ENCODE results near the gene RNF222. TPM values are rescaled to one million over a fixed set of nuclear protein-coding genes. Genes with fewer than 3 reads are reported as not detected.

Gene RNF222
- total RNA-seq, result not detected

GRCh38 chr17:8397636-8398035 lies at the start of gene RNF222:
Gene RNF222 (minus strand): TSS chr17:8397827. CDS start chr17:8393461, 4,366 bp downstream.
- intact Hi-C loops (cut with DNase I; ENCODE audit: low total_unique reads), result no loop called here
- in situ Hi-C loops (cut with MboI; ENCODE audit: low pct_ligation_motif_present in 1 of 4, low pct_unique_long_range_greater_than_20kb in 1 of 4, low sequenced_read_pairs in 3 of 4), result no loop called here
- 53% methylated on average over 13 of the region's 13 CpGs; no CpG with 5 or more reads in 1 of the 2 donors for whole genome bisulfite sequencing, 2 donors (ENCODE audit: low coverage in 1 of 2)

GRCh38 chr17:8445536-8445935 lies 47.9 kb upstream of the RNF222 start:
- TF ChIP-seq CTCF (IDR thresholded peaks at IDR 0.05) (no peak), POLR2AphosphoS5 (IDR thresholded peaks at IDR 0.05) (no peak), POLR2A (IDR thresholded peaks at IDR 0.05) (no peak), EP300 (IDR thresholded peaks at IDR 0.05; ENCODE audit: low read depth) (no peak)
- Histone ChIP-seq H3K27me3 (no peaks in the 10 kb centered on the region), H3K4me3 (no peak overlapping the region), H3K36me3 (peaks cover 0 to 59% (median 23%) of the 10 kb centered on the region in 4 donors), H3K9me3 (no peaks in the 10 kb centered on the region), H3K4me1 (peaks cover 0 to 12% (median 2%) of the 10 kb centered on the region in 4 donors), H3K27ac (no peak overlapping the region)
- intact Hi-C loops (cut with DNase I; ENCODE audit: low total_unique reads), result no loop called here
- 82% methylated on average over 4 of the region's 4 CpGs for WGBS, 2 donors (ENCODE audit: low coverage in 1 of 2)
- DNase-seq, result no peak
- in situ Hi-C loops (cut with MboI; ENCODE audit: low pct_ligation_motif_present in 1 of 4, low pct_unique_long_range_greater_than_20kb in 1 of 4, low sequenced_read_pairs in 3 of 4), result no loop called here

More at GRCh38 chr17:8397636-8398035, at the start of gene RNF222:
- no peak within 1 kb of the TSS for H3K4me3 ChIP-seq
- H3K4me1 ChIP-seq, result peaks cover 0 to 6% (median 5%) of the 10 kb centered on the region in 4 donors
- H3K27ac ChIP-seq, result no peak within 1 kb of the TSS
- TF ChIP-seq POLR2A (IDR thresholded peaks at IDR 0.05) (no peak), EP300 (IDR thresholded peaks at IDR 0.05; ENCODE audit: low read depth) (no peak), POLR2AphosphoS5 (IDR thresholded peaks at IDR 0.05) (no peak), CTCF (IDR thresholded peaks at IDR 0.05) (no peak)
- DNase-seq, result no peak
- no peaks in the 10 kb centered on the region for H3K36me3 ChIP-seq
- no peaks in the 10 kb centered on the region for H3K9me3 ChIP-seq
- H3K27me3 ChIP-seq, result peaks cover 46% of the 10 kb centered on the region

- TF ChIP-seq POLR2A (IDR thresholded peaks at IDR 0.05), result no peak
- no peak for TF ChIP-seq POLR2AphosphoS5 (IDR thresholded peaks at IDR 0.05)
- TF ChIP-seq CTCF (IDR thresholded peaks at IDR 0.05), result no peak
- TF ChIP-seq EP300 (IDR thresholded peaks at IDR 0.05; ENCODE audit: low read depth), result no peak
- intact Hi-C loops (cut with DNase I; ENCODE audit: low total_unique reads), result no loop called here
- Histone ChIP-seq H3K4me1 (peaks cover 0 to 12% (median 2%) of the 10 kb centered on the region in 4 donors), H3K36me3 (peaks cover 0 to 52% (median 21%) of the 10 kb centered on the region in 4 donors), H3K9me3 (no peaks in the 10 kb centered on the region), H3K4me3 (no peak overlapping the region), H3K27ac (no peak overlapping the region), H3K27me3 (no peaks in the 10 kb centered on the region)
- no peak for DNase-seq
- WGBS, 2 donors (ENCODE audit: low coverage in 1 of 2), result 80 to 85% methylated on average over 4 of the region's 4 CpGs
- in situ Hi-C loops (cut with MboI; ENCODE audit: low pct_ligation_motif_present in 1 of 4, low pct_unique_long_range_greater_than_20kb in 1 of 4, low sequenced_read_pairs in 3 of 4), result no loop called here
Observed at GRCh38 chr17:8444494-8444893, 46.9 kb upstream of the RNF222 start.

GRCh38 chr17:8443756-8444155 lies 46.1 kb upstream of the RNF222 start:
- in situ Hi-C loops (cut with MboI; ENCODE audit: low pct_ligation_motif_present in 1 of 4, low pct_unique_long_range_greater_than_20kb in 1 of 4, low sequenced_read_pairs in 3 of 4) (no loop called here), intact Hi-C loops (cut with DNase I; ENCODE audit: low total_unique reads) (no loop called here)
- no peak for DNase-seq
- H3K9me3 ChIP-seq, result no peaks in the 10 kb centered on the region
- no peaks in the 10 kb centered on the region for H3K27me3 ChIP-seq
- H3K4me3 ChIP-seq, result no peak overlapping the region
- TF ChIP-seq EP300 (IDR thresholded peaks at IDR 0.05; ENCODE audit: low read depth) (no peak), POLR2A (IDR thresholded peaks at IDR 0.05) (no peak), CTCF (IDR thresholded peaks at IDR 0.05) (no peak), POLR2AphosphoS5 (IDR thresholded peaks at IDR 0.05) (no peak)
- H3K36me3 ChIP-seq, result peaks cover 0 to 45% (median 17%) of the 10 kb centered on the region in 4 donors
- no peak overlapping the region for H3K27ac ChIP-seq
- WGBS, 2 donors (ENCODE audit: low coverage in 1 of 2), result 93% methylated on average over 7 of the region's 7 CpGs; no CpG with 5 or more reads in 1 of the 2 donors
- peaks cover 0 to 12% (median 2%) of the 10 kb centered on the region in 4 donors for H3K4me1 ChIP-seq

Data from transverse colon (tissue), 4 donors.